ENCODE measurements around the gene PRR23E.

DNA sequence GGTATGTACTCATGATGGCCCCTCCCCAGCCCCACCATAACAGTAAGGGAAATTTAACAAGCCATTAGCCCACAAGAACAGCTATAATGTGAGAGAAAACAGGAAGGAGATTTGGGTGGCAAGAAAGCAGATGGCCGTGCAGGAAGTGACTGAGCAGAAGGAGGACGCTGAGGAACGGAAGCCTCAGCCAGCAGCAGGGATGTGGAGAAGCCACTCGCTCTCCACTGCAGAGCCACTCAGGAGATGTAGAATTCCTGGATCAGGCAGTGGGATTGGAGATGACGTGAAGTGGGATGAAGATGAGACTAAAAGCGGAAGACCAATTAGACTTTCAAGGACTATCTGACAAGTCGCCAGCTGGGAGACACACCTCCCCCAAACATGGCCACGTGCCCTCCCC, 31.2 kb downstream of the PRR23E start:
- TF ChIP-seq, protein P1, sequence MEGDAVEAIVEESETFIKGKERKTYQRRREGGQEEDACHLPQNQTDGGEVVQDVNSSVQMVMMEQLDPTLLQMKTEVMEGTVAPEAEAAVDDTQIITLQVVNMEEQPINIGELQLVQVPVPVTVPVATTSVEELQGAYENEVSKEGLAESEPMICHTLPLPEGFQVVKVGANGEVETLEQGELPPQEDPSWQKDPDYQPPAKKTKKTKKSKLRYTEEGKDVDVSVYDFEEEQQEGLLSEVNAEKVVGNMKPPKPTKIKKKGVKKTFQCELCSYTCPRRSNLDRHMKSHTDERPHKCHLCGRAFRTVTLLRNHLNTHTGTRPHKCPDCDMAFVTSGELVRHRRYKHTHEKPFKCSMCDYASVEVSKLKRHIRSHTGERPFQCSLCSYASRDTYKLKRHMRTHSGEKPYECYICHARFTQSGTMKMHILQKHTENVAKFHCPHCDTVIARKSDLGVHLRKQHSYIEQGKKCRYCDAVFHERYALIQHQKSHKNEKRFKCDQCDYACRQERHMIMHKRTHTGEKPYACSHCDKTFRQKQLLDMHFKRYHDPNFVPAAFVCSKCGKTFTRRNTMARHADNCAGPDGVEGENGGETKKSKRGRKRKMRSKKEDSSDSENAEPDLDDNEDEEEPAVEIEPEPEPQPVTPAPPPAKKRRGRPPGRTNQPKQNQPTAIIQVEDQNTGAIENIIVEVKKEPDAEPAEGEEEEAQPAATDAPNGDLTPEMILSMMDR (IDR thresholded peaks at IDR 0.05) = no peak
- TF ChIP-seq POLR2A (IDR thresholded peaks at IDR 0.05) = no peak
